Uterus (tissue), 4 donors: ENCODE results near the gene RNF166. TPM values are rescaled to one million over a fixed set of nuclear protein-coding genes. Genes with fewer than 3 reads are reported as not detected.

Experiments used
- DNase-seq, 2 donors: peaks; one replicate each; pipeline ENCODE4 v3.0.0-alpha.2; 2019 to 2020
- H3K27ac ChIP-seq, 2 donors: fragments of 200-600 bp; sonication (generic); 1 replicate in 1 of 2; 2 replicates in 1 of 2; pipeline ENCODE4 v1.5.1; 2016 to 2018
- H3K27me3 ChIP-seq, 2 donors: fragments of 200-600 bp; sonication (generic); one replicate each; pipeline ENCODE4 v1.5.1; 2018 to 2019; ENCODE audit warnings: control low read depth in 1 of 2
- H3K36me3 ChIP-seq, 2 donors: fragments of 200-600 bp; sonication (generic); one replicate each; pipeline ENCODE4 v1.5.1; 2019; ENCODE audit warnings: control low read depth in 1 of 2
- H3K4me1 ChIP-seq, 2 donors: fragments of 200-600 bp; sonication (generic); one replicate each; pipeline ENCODE4 v1.5.1; 2018 to 2019; ENCODE audit warnings: control low read depth in 1 of 2
- H3K4me3 ChIP-seq, 2 donors: fragments of 200-600 bp; sonication (generic); 1 replicate in 1 of 2; 2 replicates in 1 of 2; pipeline ENCODE4 v1.5.1; 2018 to 2019; ENCODE audit warnings: mild to moderate bottlenecking in 1 of 2
- H3K9me3 ChIP-seq, 2 donors: fragments of 200-600 bp; sonication (generic); one replicate each; pipeline ENCODE4 v1.5.1; 2019; ENCODE audit warnings: control low read depth in 1 of 2
- CTCF ChIP-seq, 4 experiments: fragments of 200-600 bp in 2 of 4; fragments of 450-650 bp in 2 of 4; sonication (generic) in 2 of 4; IDR thresholded peaks; one replicate each; pipeline ENCODE4 v1.5.1; 2016 to 2019; ENCODE audit warnings: antibody characterized with exemption in 4 of 4, mild to moderate bottlenecking in 2 of 4, moderate library complexity in 1 of 4
- POLR2A ChIP-seq, 2 donors: fragments of 450-650 bp; IDR thresholded peaks; one replicate each; pipeline ENCODE4 v1.6.1; 2016; ENCODE audit warnings: antibody characterized with exemption in 2 of 2, mild to moderate bottlenecking in 1 of 2, moderate library complexity in 1 of 2
- intact Hi-C: fragments of 100-400 bp; cut with DNase I; formaldehyde crosslinking; loops from one replicate; pipeline ENCODE4 v1.15.1; 2023; ENCODE audit warnings: low total_unique reads
- total RNA-seq, 4 donors: library from RNA; depleted of rRNA in 3 of 4; stranded (reverse); fragments of >200 nt in 3 of 4; gene quantifications; one replicate each; pipeline versions ENCODE4 v1.1.0 to v1.2.4, GENCODE V29; 2014 to 2023
- donor health status: DM: yes; HTN: yes; CAD: no.

RNF166 gene
- total RNA-seq, 4 donors from 2014 or later = 14.2 to 33.2 (median 20.0) TPM

GRCh38 chr16:88677721-88678120 lies 28.5 kb downstream of the RNF166 start:
- Histone ChIP-seq H3K27me3 (peaks cover 0 to 12% of the 10 kb centered on the region in 2 donors), H3K4me1 (no peaks in the 10 kb centered on the region), H3K27ac (no peak overlapping the region), H3K36me3 (no peaks in the 10 kb centered on the region), H3K9me3 (no peaks in the 10 kb centered on the region), H3K4me3 (no peak overlapping the region)
- intact Hi-C loops = no loop called here
- TF ChIP-seq CTCF (IDR thresholded peaks at IDR 0.05) = no peak
- no peak for TF ChIP-seq POLR2A (IDR thresholded peaks at IDR 0.05)
- DNase-seq = no peak

- DNase-seq = no peak
- Histone ChIP-seq H3K9me3 (no peaks in the 10 kb centered on the region), H3K4me3 (no peak overlapping the region), H3K27me3 (peaks cover 0 to 6% of the 10 kb centered on the region in 2 donors), H3K27ac (no peak overlapping the region), H3K4me1 (no peaks in the 10 kb centered on the region), H3K36me3 (no peaks in the 10 kb centered on the region)
- no peak for TF ChIP-seq POLR2A (IDR thresholded peaks at IDR 0.05)
- no peak for TF ChIP-seq CTCF (IDR thresholded peaks at IDR 0.05)
- intact Hi-C loops = no loop called here
Measured at GRCh38 chr16:88676502-88677242, 29.5 kb downstream of the RNF166 start.

- Histone ChIP-seq H3K4me1 (no peaks in the 10 kb centered on the region), H3K36me3 (no peaks in the 10 kb centered on the region), H3K27ac (no peak overlapping the region), H3K27me3 (no peaks in the 10 kb centered on the region), H3K4me3 (no peak overlapping the region), H3K9me3 (no peaks in the 10 kb centered on the region)
- TF ChIP-seq POLR2A (IDR thresholded peaks at IDR 0.05) = no peak
- TF ChIP-seq CTCF (IDR thresholded peaks at IDR 0.05) = no peak
- DNase-seq = no peak
- intact Hi-C loops = no loop called here
Measured at GRCh38 chr16:88673716-88674379, 32.4 kb downstream of the RNF166 start.

- H3K27ac ChIP-seq = no peak overlapping the region
- no peaks in the 10 kb centered on the region for H3K27me3 ChIP-seq
- H3K4me3 ChIP-seq = no peak overlapping the region
- no peaks in the 10 kb centered on the region for H3K4me1 ChIP-seq
- TF ChIP-seq POLR2A (IDR thresholded peaks at IDR 0.05) (no peak), CTCF (IDR thresholded peaks at IDR 0.05) (no peak)
- H3K36me3 ChIP-seq = no peaks in the 10 kb centered on the region
- intact Hi-C loops = no loop called here
- no peaks in the 10 kb centered on the region for H3K9me3 ChIP-seq
- no peak for DNase-seq
Measured at GRCh38 chr16:88672776-88673175, 33.4 kb downstream of the RNF166 start.

- no peak for TF ChIP-seq CTCF (IDR thresholded peaks at IDR 0.05)
- TF ChIP-seq POLR2A (IDR thresholded peaks at IDR 0.05) = no peak
- DNase-seq = no peak
- intact Hi-C loops = no loop called here
- no peaks in the 10 kb centered on the region for H3K36me3 ChIP-seq
- H3K9me3 ChIP-seq = no peaks in the 10 kb centered on the region
- no peak overlapping the region for H3K4me3 ChIP-seq
- no peaks in the 10 kb centered on the region for H3K27me3 ChIP-seq
- no peak overlapping the region for H3K27ac ChIP-seq
- no peaks in the 10 kb centered on the region for H3K4me1 ChIP-seq
Measured at GRCh38 chr16:88671806-88672205, 34.4 kb downstream of the RNF166 start.
